ENCODE results near the gene MEOX1.
"Not testable (repeated sequence)": the region's sequence is repeated elsewhere in the genome, so short reads cannot be mapped to it uniquely, and the experiment has no call there.

MEOX1 gene

GRCh38 chr17:43616852-43617251, 44.9 kb downstream of the MEOX1 start:
- no peak for DNase-seq (ENCODE audit: low spot score)

- no peak for DNase-seq (ENCODE audit: low spot score)
Observed at GRCh38 chr17:43616421-43616820, 45.3 kb downstream of the MEOX1 start.

GRCh38 chr17:43616029-43616351, 45.7 kb downstream of the MEOX1 start:
- DNase-seq (ENCODE audit: low spot score) = no peak

- no peak for DNase-seq (ENCODE audit: low spot score)
Observed at GRCh38 chr17:43615330-43616028, 46.2 kb downstream of the MEOX1 start.

- no peak for DNase-seq (ENCODE audit: low spot score)
Observed at GRCh38 chr17:43614561-43614960, 47.2 kb downstream of the MEOX1 start.

GRCh38 chr17:43613917-43614316, 47.8 kb downstream of the MEOX1 start:
- DNase-seq (ENCODE audit: low spot score) = no peak

- no peak for DNase-seq (ENCODE audit: low spot score)
Observed at GRCh38 chr17:43612515-43612914, 49.2 kb downstream of the MEOX1 start.

GRCh38 chr17:43611230-43611969, 50.3 kb downstream of the MEOX1 start:
- no peak for DNase-seq (ENCODE audit: low spot score)

- no peak for DNase-seq (ENCODE audit: low spot score)
Observed at GRCh38 chr17:43609613-43610385, 51.9 kb downstream of the MEOX1 start.

GRCh38 chr17:43608313-43608712, 53.4 kb downstream of the MEOX1 start:
- no peak for DNase-seq (ENCODE audit: low spot score)

GRCh38 chr17:43604549-43604948, 57.2 kb downstream of the MEOX1 start:
- DNase-seq (ENCODE audit: low spot score) = no peak

GRCh38 chr17:43603321-43603720, 58.4 kb downstream of the MEOX1 start:
- DNase-seq (ENCODE audit: low spot score) = no peak

- DNase-seq (ENCODE audit: low spot score) = not testable (repeated sequence)
Observed at GRCh38 chr17:43602556-43602955, 59.2 kb downstream of the MEOX1 start.

GRCh38 chr17:43601280-43602039, 60.3 kb downstream of the MEOX1 start:
- no peak for DNase-seq (ENCODE audit: low spot score)

- DNase-seq (ENCODE audit: low spot score) = no peak
Observed at GRCh38 chr17:43599835-43600234, 61.9 kb downstream of the MEOX1 start.

GRCh38 chr17:43599046-43599395, 62.7 kb downstream of the MEOX1 start:
- no peak for DNase-seq (ENCODE audit: low spot score)

- no peak for DNase-seq (ENCODE audit: low spot score)
Observed at GRCh38 chr17:43598357-43599045, 63.2 kb downstream of the MEOX1 start.

GRCh38 chr17:43597624-43598356, 63.9 kb downstream of the MEOX1 start:
- no peak for DNase-seq (ENCODE audit: low spot score)

- DNase-seq (ENCODE audit: low spot score) = no peak
Observed at GRCh38 chr17:43595466-43595865, 66.3 kb downstream of the MEOX1 start.

GRCh38 chr17:43591779-43592562, 69.8 kb downstream of the MEOX1 start:
- no peak for DNase-seq (ENCODE audit: low spot score)

Data from putamen (tissue), 1 donor.